HepG2 (cell line): ENCODE data around the gene ABHD17B. TPM values are rescaled to one million over a fixed set of nuclear protein-coding genes. Genes with fewer than 3 reads are reported as not detected.

Source experiments
- ATAC-seq: fragments of 200-7000 bp; cut with Tn5 transposase; 3 replicates; pipeline ENCODE4 v1.9.1; 2020; ENCODE audit warnings: mild to moderate bottlenecking, moderate library complexity
- BruUV-seq: library from RNA; stranded (reverse); fragments of 400-500 nt; replicated peaks from 2 replicates; lab custom pipeline; 2021; lab: Mats Ljungman, UMichigan
- CTCF ChIA-PET: fragments of 300-600 bp; formaldehyde crosslinking; extraction: SDS; loops from one replicate; lab custom pipeline; 2021; ENCODE audit warnings: low total read pairs, inconsistent platforms, low intra/inter-chr PET ratio; lab: Yijun Ruan, JAX
- POLR2A ChIA-PET: fragments of 350-600 bp; sonication (Branson Sonifier 250); formaldehyde crosslinking; loops from one replicate; lab custom pipeline; 2020; ENCODE audit warnings: antibody characterized with exemption, inconsistent platforms; lab: Yijun Ruan, JAX
- DNase-seq: peaks from one replicate; pipeline ENCODE4 v3.0.0-alpha.2; 2015; ENCODE audit warnings: low spot score
- FAIRE-seq: peaks from 3 replicates; lab custom pipeline; 2011; peaks lifted over from hg19 to GRCh38; lab: Jason Lieb, UNC
- H2AFZ ChIP-seq: one replicate; pipeline ENCODE4 v1.6.1; 2011; ENCODE audit warnings: low read length, inconsistent platforms
- H3K27ac ChIP-seq: fragments of 300-600 bp; 3 replicates; pipeline ENCODE4 v1.8.0; 2011; ENCODE audit warnings: mixed run types, mild to moderate bottlenecking, mixed read lengths, low read length, inconsistent platforms; ENCODE audit not compliant: insufficient read depth; ENCODE audit errors: extremely low read length
- H3K27me3 ChIP-seq, 2 experiments: fragments of 200-600 bp in 1 of 2; 2 replicates in 1 of 2; 3 replicates in 1 of 2; pipeline versions ENCODE4 v1.6.0 to v1.8.0; 2011; ENCODE audit warnings: low read length in 2 of 2, mild to moderate bottlenecking in 2 of 2, moderate library complexity in 2 of 2, inconsistent platforms in 1 of 2; ENCODE audit not compliant: insufficient read depth in 2 of 2, control insufficient read depth in 1 of 2
- H3K36me3 ChIP-seq, 2 experiments: fragments of 200-600 bp in 1 of 2; replicated peaks in 1 of 2; 2 replicates in 1 of 2; 3 replicates in 1 of 2; pipeline versions ENCODE4 v1.5.1 to v1.8.0; 2011; ENCODE audit warnings: low read length in 2 of 2, inconsistent platforms in 1 of 2; ENCODE audit not compliant: insufficient read depth in 2 of 2, control insufficient read depth in 1 of 2
- H3K4me1 ChIP-seq: 2 replicates; pipeline ENCODE4 v1.5.1; 2012; ENCODE audit warnings: low read length, inconsistent platforms; ENCODE audit not compliant: insufficient read depth
- H3K4me2 ChIP-seq: 2 replicates; pipeline ENCODE4 v1.6.0; 2011; ENCODE audit warnings: low read depth, low read length, inconsistent platforms
- H3K4me3 ChIP-seq, 3 experiments: fragments of 200-600 bp in 1 of 3; sonication (generic), shearing (Covaris generic) in 1 of 3; replicated peaks in 1 of 3; 2 replicates each; pipeline ENCODE4 v1.5.1; 2011 to 2016; ENCODE audit warnings: low read length in 3 of 3, inconsistent platforms in 2 of 3, low read depth in 2 of 3, mild to moderate bottlenecking in 2 of 3, control low read depth in 1 of 3, mixed read lengths in 1 of 3; ENCODE audit not compliant: insufficient read depth in 1 of 3
- H3K79me2 ChIP-seq: one replicate; pipeline ENCODE4 v1.6.1; 2011; ENCODE audit warnings: low read length, inconsistent platforms; ENCODE audit not compliant: insufficient read depth
- H3K9ac ChIP-seq: 2 replicates; pipeline ENCODE4 v1.6.0; 2011; ENCODE audit warnings: mild to moderate bottlenecking, low read depth, low read length, inconsistent platforms; ENCODE audit not compliant: insufficient read depth
- H3K9me3 ChIP-seq: 2 replicates; pipeline ENCODE4 v1.5.1; 2012; ENCODE audit warnings: mild to moderate bottlenecking, low read length
- H4K20me1 ChIP-seq: 2 replicates; pipeline ENCODE4 v1.6.0; 2011; ENCODE audit warnings: inconsistent platforms, mild to moderate bottlenecking, low read length, moderate library complexity; ENCODE audit not compliant: insufficient read depth
- HNRNPLL ChIP-seq: fragments of 200-400 bp; formaldehyde crosslinking; IDR thresholded peaks from 2 replicates; pipeline ENCODE4 v1.6.1; 2017; ENCODE audit warnings: mild to moderate bottlenecking, low read depth, low read length; ENCODE audit not compliant: poor library complexity, severe bottlenecking
- MAFG ChIP-seq: sonication (generic); formaldehyde crosslinking; IDR thresholded peaks from 2 replicates; pipeline ENCODE4 v1.5.1; 2020; ENCODE audit warnings: mild to moderate bottlenecking, missing genetic modification reagents
- MBD4 ChIP-seq: IDR thresholded peaks from 2 replicates; pipeline ENCODE4 v1.6.1; 2012; ENCODE audit warnings: low read length, inconsistent platforms, borderline replicate concordance
- PLRG1 ChIP-seq: fragments of 450-650 bp; conservative IDR thresholded peaks from 2 replicates; pipeline ENCODE4 v1.6.1; 2016
- SOX6 ChIP-seq, 2 experiments: fragments of 450-650 bp in 1 of 2; sonication (generic) in 1 of 2; formaldehyde crosslinking in 1 of 2; IDR thresholded peaks; 2 replicates each; pipeline versions ENCODE4 v1.4.0 to v1.6.1; 2017 to 2020; ENCODE audit warnings: antibody characterized with exemption in 1 of 2, mild to moderate bottlenecking in 1 of 2, missing genetic modification reagents in 1 of 2
- THYN1 ChIP-seq: sonication (generic); formaldehyde crosslinking; IDR thresholded peaks from 2 replicates; pipeline ENCODE4 v1.8.1; 2023; ENCODE audit warnings: low read depth, mild to moderate bottlenecking, moderate library complexity, missing genetic modification reagents, borderline replicate concordance
- ZNF432 ChIP-seq: sonication (generic); formaldehyde crosslinking; IDR thresholded peaks from 2 replicates; pipeline ENCODE4 v1.5.0; 2020; ENCODE audit warnings: missing genetic modification reagents, mild to moderate bottlenecking, borderline replicate concordance
- ZNF614 ChIP-seq: IDR thresholded peaks from 2 replicates; pipeline ENCODE4 v1.6.1; 2018; ENCODE audit warnings: missing biosample characterization, missing genetic modification reagents, inconsistent platforms, borderline replicate concordance
- ZNF83 ChIP-seq: sonication (generic); formaldehyde crosslinking; IDR thresholded peaks from 2 replicates; pipeline ENCODE4 v1.4.0; 2020; ENCODE audit warnings: missing genetic modification reagents, mild to moderate bottlenecking, borderline replicate concordance
- WGBS: methylation state at CpG from one replicate; pipeline ENCODE4 v1.1.6; 2017; ENCODE audit warnings: low lambda C conversion rate; 5-methylcytosine and 5-hydroxymethylcytosine counted together
- in situ Hi-C: cut with HindIII; loops from 2 replicates; pipeline ENCODE4 v1.10.0; 2017; ENCODE audit warnings: low pct_unique_long_range_greater_than_20kb; ENCODE audit not compliant: extremely low pct_ligation_motif_present
- intact Hi-C: fragments of 100-400 bp; cut with micrococcal nuclease; formaldehyde crosslinking; loops from one replicate; pipeline ENCODE4 v1.10.0; 2022; ENCODE audit not compliant: unreplicated experiment
- polyA plus RNA-seq, 8 experiments: library from polyadenylated mRNA; depleted of rRNA in 3 of 8; stranded (reverse) in 7 of 8; unstranded in 1 of 8; fragments of >200 nt; fragmentation: Illumina TruSeq in 4 of 8; extraction: Trizol in 4 of 8; gene quantifications; 2 replicates each; pipeline versions ENCODE4 v1.2.1 to v1.2.3, GENCODE V29; 2011 to 2016; ENCODE audit warnings: low read depth in 4 of 8, missing spikeins in 1 of 8, mixed read lengths in 1 of 8; ENCODE audit not compliant: insufficient read depth in 1 of 8
- total RNA-seq, 5 experiments: library from RNA; depleted of rRNA; stranded (reverse); fragments of >200 nt; fragmentation: Illumina TruSeq; extraction: Trizol; gene quantifications; 2 replicates each; pipeline ENCODE4 v1.2.3, GENCODE V29; 2016; ENCODE audit warnings: low read depth in 1 of 5
- TF ChIP-seq, protein P1 (sequence below): sonication (generic); formaldehyde crosslinking; IDR thresholded peaks from 2 replicates; pipeline ENCODE4 v1.4.0; 2020; ENCODE audit warnings: missing genetic modification reagents
- TF ChIP-seq, protein P2 (sequence below): IDR thresholded peaks from 2 replicates; pipeline ENCODE4 v1.6.1; 2016; ENCODE audit warnings: mild to moderate bottlenecking, missing biosample characterization, missing genetic modification reagents
- TF ChIP-seq, protein P3 (sequence below): sonication (generic); formaldehyde crosslinking; IDR thresholded peaks from 2 replicates; pipeline ENCODE4 v1.4.0; 2020; ENCODE audit warnings: mild to moderate bottlenecking, missing genetic modification reagents
- TF ChIP-seq, protein P4 (sequence below): sonication (generic); formaldehyde crosslinking; IDR thresholded peaks from 2 replicates; pipeline ENCODE4 v1.4.0; 2020; ENCODE audit warnings: mild to moderate bottlenecking, low read depth, missing genetic modification reagents

ABHD17B gene
- total and polyA plus RNA-seq, 2 of the 13 experiments (the other 11 are each of a cell fraction or from before 2014, with no cell fraction given), result 11.3 to 22.0 TPM

DNA sequence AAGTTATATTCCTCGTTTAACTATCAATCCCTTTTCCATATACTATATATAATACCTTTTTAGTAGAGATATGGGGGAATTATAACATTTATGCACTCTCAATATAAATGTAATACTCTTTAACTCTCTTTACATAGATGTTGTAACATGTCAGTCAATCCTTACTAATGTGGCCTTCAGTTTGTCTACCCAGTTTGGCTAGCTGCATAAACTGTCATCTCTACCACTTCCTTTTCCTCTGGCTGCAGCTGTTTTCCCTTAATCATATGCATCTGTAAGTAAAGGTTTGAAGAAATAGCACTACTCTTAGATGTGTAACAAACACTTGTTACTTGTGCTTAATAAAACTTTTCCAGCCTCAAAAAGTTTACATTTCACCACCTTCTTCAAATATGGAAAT, 13.4 kb downstream of the ABHD17B start:
- POLR2A ChIA-PET, result interaction anchor here (1.5 kb wide), 1 partner anchor 14 kb away, joined by 3 read pairs; the partner anchor contains the start of genes ABHD17B and C9orf85

DNA sequence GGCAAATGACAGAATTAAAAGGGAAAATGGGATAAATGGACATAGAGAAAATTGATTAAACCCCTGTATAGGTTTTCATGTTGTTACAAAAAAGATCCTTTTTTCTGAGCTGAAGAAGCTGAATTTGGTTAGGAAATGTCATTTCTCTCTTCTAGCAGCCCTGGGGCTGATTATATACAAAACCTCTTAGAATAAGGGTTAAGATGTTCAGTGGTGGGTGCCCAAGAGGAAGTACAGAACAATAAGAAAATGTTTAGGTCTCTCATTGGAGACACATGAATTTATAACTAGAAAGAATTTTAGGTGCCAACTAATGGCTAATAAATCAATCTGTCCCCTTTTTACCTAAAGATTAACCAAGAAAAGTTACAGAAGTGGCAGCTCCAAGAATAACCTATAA, 14.2 kb downstream of the ABHD17B start:
- Histone ChIP-seq H3K36me3 (peaks cover 0 to 2% of the 10 kb centered on the region in 2 experiments; a peak in 1 of 5 replicates), H3K27me3 (no peaks in the 10 kb centered on the region), H3K9me3 (no peaks in the 10 kb centered on the region), H3K4me1 (peaks cover 9% of the 10 kb centered on the region), H3K9ac (no peak overlapping the region), H3K4me3 (no peak overlapping the region), H3K27ac (no peak overlapping the region), H2AFZ (no peak overlapping the region), H3K79me2 (peaks cover 86% of the 10 kb centered on the region), H3K4me2 (no peak overlapping the region), H4K20me1 (peaks cover 3% of the 10 kb centered on the region; the same call in 1 of the 2 replicates)
- ATAC-seq (no peak), DNase-seq (no peak), FAIRE-seq (no peak)
- intact Hi-C loops (no loop called here), in situ Hi-C loops (no loop called here)
- no TSS peak for BruUV-seq
- ChIA-PET POLR2A (interaction anchor here (1.5 kb wide), 1 partner anchor 14 kb away, joined by 3 read pairs; the partner anchor contains the start of genes ABHD17B and C9orf85), CTCF (no interaction called here)
- TF ChIP-seq PLRG1, result no peak
- TF ChIP-seq MAFG, result no peak
- TF ChIP-seq ZNF83 (CRISPR knock-in tag), result no peak
- no peak for TF ChIP-seq ZNF614 (CRISPR knock-in tag)
- TF ChIP-seq, protein P1, sequence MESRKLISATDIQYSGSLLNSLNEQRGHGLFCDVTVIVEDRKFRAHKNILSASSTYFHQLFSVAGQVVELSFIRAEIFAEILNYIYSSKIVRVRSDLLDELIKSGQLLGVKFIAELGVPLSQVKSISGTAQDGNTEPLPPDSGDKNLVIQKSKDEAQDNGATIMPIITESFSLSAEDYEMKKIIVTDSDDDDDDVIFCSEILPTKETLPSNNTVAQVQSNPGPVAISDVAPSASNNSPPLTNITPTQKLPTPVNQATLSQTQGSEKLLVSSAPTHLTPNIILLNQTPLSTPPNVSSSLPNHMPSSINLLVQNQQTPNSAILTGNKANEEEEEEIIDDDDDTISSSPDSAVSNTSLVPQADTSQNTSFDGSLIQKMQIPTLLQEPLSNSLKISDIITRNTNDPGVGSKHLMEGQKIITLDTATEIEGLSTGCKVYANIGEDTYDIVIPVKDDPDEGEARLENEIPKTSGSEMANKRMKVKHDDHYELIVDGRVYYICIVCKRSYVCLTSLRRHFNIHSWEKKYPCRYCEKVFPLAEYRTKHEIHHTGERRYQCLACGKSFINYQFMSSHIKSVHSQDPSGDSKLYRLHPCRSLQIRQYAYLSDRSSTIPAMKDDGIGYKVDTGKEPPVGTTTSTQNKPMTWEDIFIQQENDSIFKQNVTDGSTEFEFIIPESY (CRISPR knock-in tag), result no peak
- no peak for TF ChIP-seq HNRNPLL
- TF ChIP-seq, protein P2, sequence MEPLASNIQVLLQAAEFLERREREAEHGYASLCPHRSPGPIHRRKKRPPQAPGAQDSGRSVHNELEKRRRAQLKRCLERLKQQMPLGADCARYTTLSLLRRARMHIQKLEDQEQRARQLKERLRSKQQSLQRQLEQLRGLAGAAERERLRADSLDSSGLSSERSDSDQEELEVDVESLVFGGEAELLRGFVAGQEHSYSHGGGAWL (CRISPR knock-in tag), result no peak
- TF ChIP-seq ZNF432, result no peak
- TF ChIP-seq, protein P3, sequence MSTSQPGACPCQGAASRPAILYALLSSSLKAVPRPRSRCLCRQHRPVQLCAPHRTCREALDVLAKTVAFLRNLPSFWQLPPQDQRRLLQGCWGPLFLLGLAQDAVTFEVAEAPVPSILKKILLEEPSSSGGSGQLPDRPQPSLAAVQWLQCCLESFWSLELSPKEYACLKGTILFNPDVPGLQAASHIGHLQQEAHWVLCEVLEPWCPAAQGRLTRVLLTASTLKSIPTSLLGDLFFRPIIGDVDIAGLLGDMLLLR, result no peak
- TF ChIP-seq THYN1 (CRISPR knock-in tag), result no peak

More for the DNA sequence above, 13.4 kb downstream of the ABHD17B start:
- Histone ChIP-seq H3K4me3 (no peak overlapping the region), H3K27ac (no peak overlapping the region), H3K9ac (no peak overlapping the region), H3K79me2 (peaks cover 91% of the 10 kb centered on the region), H2AFZ (no peak overlapping the region), H3K27me3 (no peaks in the 10 kb centered on the region), H3K36me3 (peaks cover 0 to 2% of the 10 kb centered on the region in 2 experiments; a peak in 1 of 5 replicates), H3K9me3 (no peaks in the 10 kb centered on the region), H3K4me2 (no peak overlapping the region), H4K20me1 (peaks cover 3% of the 10 kb centered on the region; the same call in 1 of the 2 replicates), H3K4me1 (peaks cover 8% of the 10 kb centered on the region)
- CTCF ChIA-PET, result no interaction called here
- DNase-seq (no peak), ATAC-seq (no peak), FAIRE-seq (no peak)
- no TSS peak for BruUV-seq
- WGBS, result 98% methylated on average over 1 of the region's 1 CpG
- intact Hi-C loops (no loop called here), in situ Hi-C loops (no loop called here)
- TF ChIP-seq MBD4 (no peak), SOX6 (IDR thresholded peaks at IDR 0.05) (no peak), SOX6 (CRISPR knock-in tag; IDR thresholded peaks at IDR 0.05) (no peak)
- TF ChIP-seq, protein P4, sequence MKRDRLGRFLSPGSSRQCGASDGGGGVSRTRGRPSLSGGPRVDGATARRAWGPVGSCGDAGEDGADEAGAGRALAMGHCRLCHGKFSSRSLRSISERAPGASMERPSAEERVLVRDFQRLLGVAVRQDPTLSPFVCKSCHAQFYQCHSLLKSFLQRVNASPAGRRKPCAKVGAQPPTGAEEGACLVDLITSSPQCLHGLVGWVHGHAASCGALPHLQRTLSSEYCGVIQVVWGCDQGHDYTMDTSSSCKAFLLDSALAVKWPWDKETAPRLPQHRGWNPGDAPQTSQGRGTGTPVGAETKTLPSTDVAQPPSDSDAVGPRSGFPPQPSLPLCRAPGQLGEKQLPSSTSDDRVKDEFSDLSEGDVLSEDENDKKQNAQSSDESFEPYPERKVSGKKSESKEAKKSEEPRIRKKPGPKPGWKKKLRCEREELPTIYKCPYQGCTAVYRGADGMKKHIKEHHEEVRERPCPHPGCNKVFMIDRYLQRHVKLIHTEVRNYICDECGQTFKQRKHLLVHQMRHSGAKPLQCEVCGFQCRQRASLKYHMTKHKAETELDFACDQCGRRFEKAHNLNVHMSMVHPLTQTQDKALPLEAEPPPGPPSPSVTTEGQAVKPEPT (CRISPR knock-in tag), result no peak
